Adrenal gland (tissue), 12 donors: ENCODE data around the gene IQCC. TPM values are rescaled to one million over a fixed set of nuclear protein-coding genes. Genes with fewer than 3 reads are reported as not detected.
A peak's percentile ranks its signal among the peaks of the same experiment; 100 is the strongest.

ENCODE experiments used
- DNase-seq, 7 donors: peaks; one replicate each; pipeline ENCODE4 v3.0.0-alpha.2; 2019 to 2020
- H3K27ac ChIP-seq, 5 donors: fragments of 200-600 bp; sonication (generic) in 4 of 5; 1 replicate in 3 of 5; 2 replicates in 2 of 5; pipeline versions ENCODE4 v1.5.1 to v1.8.0; 2016 to 2020; ENCODE audit warnings: mild to moderate bottlenecking in 1 of 5
- H3K27me3 ChIP-seq: fragments of 200-600 bp; 2 replicates; pipeline ENCODE4 v1.8.0; 2021
- H3K36me3 ChIP-seq, 2 donors: fragments of 200-600 bp; replicated peaks in 1 of 2; 1 replicate in 1 of 2; 2 replicates in 1 of 2; pipeline versions ENCODE4 v1.5.1 to v1.8.0; 2018 to 2022
- H3K4me1 ChIP-seq, 2 donors: fragments of 200-600 bp; replicated peaks in 1 of 2; 1 replicate in 1 of 2; 2 replicates in 1 of 2; pipeline versions ENCODE4 v1.5.1 to v1.8.0; 2018 to 2021
- H3K4me3 ChIP-seq, 4 donors: fragments of 200-600 bp; sonication (generic) in 3 of 4; one replicate each; pipeline ENCODE4 v1.5.1; 2016 to 2018
- H3K9me3 ChIP-seq, 3 donors: fragments of 200-600 bp; sonication (generic) in 1 of 3; replicated peaks in 1 of 3; 1 replicate in 2 of 3; 2 replicates in 1 of 3; pipeline versions ENCODE4 v1.5.1 to v1.8.0; 2016 to 2021
- CTCF ChIP-seq, 6 experiments: fragments of 450-650 bp in 4 of 6; fragments of 200-600 bp in 2 of 6; sonication (generic) in 1 of 6; IDR thresholded peaks; 1 replicate in 5 of 6; 2 replicates in 1 of 6; pipeline versions ENCODE4 v1.5.1 to v1.8.0; 2016 to 2021; ENCODE audit warnings: antibody characterized with exemption in 6 of 6, mild to moderate bottlenecking in 2 of 6, moderate library complexity in 1 of 6
- POLR2A ChIP-seq, 2 donors: fragments of 450-650 bp; IDR thresholded peaks; one replicate each; pipeline ENCODE4 v1.6.1; 2017; ENCODE audit warnings: antibody characterized with exemption in 2 of 2, mild to moderate bottlenecking in 2 of 2, moderate library complexity in 1 of 2
- WGBS, 4 donors: extraction: QIAGEN DNeasy Blood & Tissue Kit in 2 of 4; methylation state at CpG; one replicate each; pipeline versions ENCODE4 v1.1.5 to v1.1.7; 2013 to 2017; 5-methylcytosine and 5-hydroxymethylcytosine counted together
- intact Hi-C, 2 donors: fragments of 100-400 bp; cut with DNase I; formaldehyde crosslinking; loops; one replicate each; pipeline versions ENCODE4 v1.14.1 to v1.15.0; 2022 to 2023
- polyA plus RNA-seq, 3 donors: library from polyadenylated mRNA; stranded (reverse); fragments of 200-250 nt in 2 of 3; fragments of 350-450 nt in 1 of 3; fragmentation: Illumina TruSeq in 1 of 3; extraction: RNeasy Lipid Tissue Mini Kit (QIAGEN cat#74804) in 1 of 3; gene quantifications; one replicate each; pipeline ENCODE4 v1.2.3, GENCODE V29; 2013 to 2014
- total RNA-seq, 9 donors: library from RNA; depleted of rRNA in 4 of 9; stranded (reverse); fragments of >200 nt in 4 of 9; fragments of 120-200 nt in 1 of 9; fragmentation: NEBNext Ultra II Directional in 1 of 9; extraction: Animal tissue kit (Norgen Biotek cat#: 25700) in 1 of 9; gene quantifications; one replicate each; pipeline versions ENCODE4 v1.1.0 to v1.2.4, GENCODE V29; 2013 to 2023
- donor health status: healthy with polysubstance abuse.
- donor health status: Bipolar disorder and iron deficiency.
- donor health status: DM: yes; HTN: yes; CAD: no.
- donor health status: DM: no; HTN: no; CAD: no.
- donor health status: DM: no; HTN: no; CAD: no.
- donor health status: DM: yes; HTN: yes; CAD: no.

The IQCC gene
- total and polyA plus RNA-seq, 12 donors: 1.5 to 3.9 (median 3.0) TPM

DNA sequence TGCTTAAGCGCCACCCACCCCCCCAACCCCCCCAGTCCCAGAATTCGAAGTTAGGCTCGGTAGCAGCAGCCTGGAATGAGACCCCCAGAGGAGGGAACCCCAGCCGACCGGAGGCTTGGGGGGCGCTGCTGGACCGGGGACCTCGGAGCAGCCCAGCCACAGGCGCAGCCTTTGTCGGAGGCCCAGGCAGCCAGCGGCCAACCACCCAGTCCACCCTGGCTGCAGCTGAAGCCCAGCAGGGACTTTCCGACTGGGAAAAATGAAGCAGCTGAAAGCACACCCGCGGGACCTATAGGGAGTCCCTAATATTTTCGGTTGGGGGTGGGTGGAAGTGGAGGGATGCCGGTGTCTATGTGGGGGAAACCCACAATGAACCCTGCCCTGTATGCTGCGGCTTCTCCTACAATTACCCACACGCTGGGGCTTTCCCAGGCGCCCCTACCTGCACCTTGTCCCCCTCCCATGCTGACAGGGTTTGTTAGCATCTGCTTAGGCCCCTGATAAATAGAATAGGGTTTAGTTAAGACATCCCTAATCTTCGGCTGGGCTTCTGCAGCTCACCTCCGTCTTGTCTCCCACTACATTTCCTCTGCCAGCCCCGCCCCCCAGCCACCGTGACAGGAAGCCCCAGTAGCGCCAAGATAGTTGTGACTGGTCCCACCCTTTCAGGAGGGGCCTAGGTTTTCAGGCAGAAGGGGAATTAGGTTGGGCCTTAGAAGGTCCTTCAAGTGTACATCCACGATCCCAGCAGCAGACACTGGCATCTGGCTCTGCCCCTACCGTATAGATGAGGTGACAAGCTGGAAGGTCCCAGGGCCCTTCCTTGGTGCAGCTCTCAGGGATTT lies 4.2 kb upstream of the IQCC start:
- intact Hi-C loops: loop anchor here in 1 of 2 donors (5.0 kb wide), 1 partner anchor 46 kb away; the partner anchor contains the start of gene FAM167B
- peak; percentile 66 to 86 (median 77) for DNase-seq

DNA sequence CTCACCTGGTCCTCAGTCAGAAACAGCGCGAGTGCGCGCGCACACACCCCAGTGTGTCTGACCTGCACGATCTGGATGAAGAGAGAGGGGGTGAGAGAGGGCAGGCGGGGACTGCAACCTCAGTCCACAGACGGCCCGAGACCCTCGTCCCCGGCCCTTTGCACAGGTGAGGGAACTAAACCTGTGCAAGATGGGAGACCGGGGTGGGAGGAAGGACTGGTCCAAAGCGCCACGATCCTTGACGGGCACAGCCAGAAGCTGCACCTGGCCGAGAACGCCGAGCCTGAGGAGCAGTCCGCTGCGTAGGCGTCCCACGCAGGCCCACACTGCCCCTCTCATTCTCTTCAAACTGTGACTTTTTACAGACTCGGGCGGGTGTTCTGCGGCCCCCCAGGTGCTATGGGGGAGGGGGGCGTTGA lies 519 bp upstream of the IQCC start:
- H3K36me3 ChIP-seq: no peaks in the 10 kb centered on the region
- TF ChIP-seq CTCF (IDR thresholded peaks at IDR 0.05) (no peak), POLR2A (IDR thresholded peaks at IDR 0.05) (no peak)
- peak overlapping the region in 2 of 5 donors; percentile 26 to 32 for H3K27ac ChIP-seq
- intact Hi-C loops: loop anchor here in 1 of 2 donors (5.0 kb wide), 1 partner anchor 42 kb away; the partner anchor contains the start of gene FAM167B
- H3K4me3 ChIP-seq: peak overlapping the region in 2 of 4 donors; percentile 61 to 73
- 28 to 70% (median 35%) methylated on average over 5 to 26 of the region's 26 CpGs for WGBS, 4 donors
- H3K4me1 ChIP-seq: peaks cover 24 to 26% of the 10 kb centered on the region in 2 donors
- DNase-seq: peak in 3 of 7 donors; percentile 19 to 69 (median 39)
- H3K9me3 ChIP-seq: no peaks in the 10 kb centered on the region
- H3K27me3 ChIP-seq: no peaks in the 10 kb centered on the region

More for the DNA sequence above, 4.2 kb upstream of the IQCC start:
- Histone ChIP-seq H3K4me3 (peak overlapping the region in 2 of 4 donors; percentile 51 to 77), H3K9me3 (no peaks in the 10 kb centered on the region), H3K27ac (peak overlapping the region in 4 of 5 donors; percentile 70 to 90 (median 82)), H3K4me1 (peaks cover 39 to 48% of the 10 kb centered on the region in 2 donors), H3K36me3 (peaks cover 0 to 22% of the 10 kb centered on the region in 2 donors), H3K27me3 (no peaks in the 10 kb centered on the region)
- TF ChIP-seq POLR2A (IDR thresholded peaks at IDR 0.05) (no peak), CTCF (IDR thresholded peaks at IDR 0.05) (no peak)
- 0 to 5% (median 2%) methylated on average over 10 to 26 of the region's 26 CpGs for WGBS, 4 donors

- intact Hi-C loops: no loop called here
- 73 to 81% (median 78%) methylated on average over 6 of the region's 6 CpGs for WGBS, 4 donors
- Histone ChIP-seq H3K27ac (peak overlapping the region in 1 of 5 donors; percentile 26), H3K27me3 (no peaks in the 10 kb centered on the region), H3K36me3 (no peaks in the 10 kb centered on the region), H3K4me1 (peaks cover 8 to 13% of the 10 kb centered on the region in 2 donors), H3K4me3 (no peak overlapping the region), H3K9me3 (no peaks in the 10 kb centered on the region)
- peak in 2 of 7 donors; percentile 35 to 41 for DNase-seq
- TF ChIP-seq CTCF (IDR thresholded peaks at IDR 0.05) (no peak), POLR2A (IDR thresholded peaks at IDR 0.05) (no peak)
These were observed 3.0 kb downstream of the IQCC start for GRCh38 chr1:32208469-32208868.

- Histone ChIP-seq H3K27ac (peak within 1 kb of the TSS in 1 of 5 donors; percentile 26), H3K4me3 (no peak within 1 kb of the TSS), H3K27me3 (no peaks in the 10 kb centered on the region), H3K9me3 (no peaks in the 10 kb centered on the region), H3K36me3 (no peaks in the 10 kb centered on the region), H3K4me1 (peaks cover 8 to 13% of the 10 kb centered on the region in 2 donors)
- 71 to 86% (median 75%) methylated on average over 3 to 5 of the region's 5 CpGs for WGBS, 4 donors
- TF ChIP-seq POLR2A (IDR thresholded peaks at IDR 0.05) (no peak), CTCF (IDR thresholded peaks at IDR 0.05) (no peak)
- intact Hi-C loops: no loop called here
- peak; percentile 64 to 89 (median 79) for DNase-seq
These were observed 3.4 kb downstream of the IQCC start, which contains the start of gene DCDC2B for GRCh38 chr1:32208891-32209328. DCDC2B (plus strand) TSS chr1:32209089; CDS start chr1:32209094, 5 bp downstream.
